HG03045 (cell line): Measurements from ENCODE around the gene FHIT.
"Not testable (repeated sequence)": the region's sequence is repeated elsewhere in the genome, so short reads cannot be mapped to it uniquely, and the experiment has no call there.

Experiments
- ATAC-seq: cut with Tn5 transposase; IDR thresholded peaks from one replicate; pipeline ENCODE4 v1.9.1; 2021; ENCODE audit warnings: mild to moderate bottlenecking, moderate library complexity; ENCODE audit not compliant: unreplicated experiment

Gene FHIT

GRCh38 chr3:61117045-61117898 lies 134.0 kb downstream of the FHIT start:
- no peak for ATAC-seq

GRCh38 chr3:61114316-61114953 lies 136.8 kb downstream of the FHIT start:
- no peak for ATAC-seq

GRCh38 chr3:61111825-61112224 lies 139.4 kb downstream of the FHIT start:
- ATAC-seq: no peak

- no peak for ATAC-seq
Observed at GRCh38 chr3:61110576-61110975, 140.7 kb downstream of the FHIT start.

- no peak for ATAC-seq
Observed at GRCh38 chr3:61108247-61109019, 142.8 kb downstream of the FHIT start.

- no peak for ATAC-seq
Observed at GRCh38 chr3:61094608-61095007, 156.6 kb downstream of the FHIT start.

GRCh38 chr3:61093364-61093763 lies 157.9 kb downstream of the FHIT start:
- no peak for ATAC-seq

GRCh38 chr3:61092870-61093269 lies 158.4 kb downstream of the FHIT start:
- no peak for ATAC-seq

GRCh38 chr3:61090389-61091169 lies 160.7 kb downstream of the FHIT start:
- no peak for ATAC-seq

- no peak for ATAC-seq
Observed at GRCh38 chr3:61087465-61087864, 163.8 kb downstream of the FHIT start.

GRCh38 chr3:61081554-61081953 lies 169.7 kb downstream of the FHIT start:
- no peak for ATAC-seq

- no peak for ATAC-seq
Observed at GRCh38 chr3:61080737-61081445, 170.4 kb downstream of the FHIT start.

GRCh38 chr3:61078048-61078752 lies 173.1 kb downstream of the FHIT start:
- no peak for ATAC-seq

- no peak for ATAC-seq
Observed at GRCh38 chr3:61077551-61077950, 173.7 kb downstream of the FHIT start.

- no peak for ATAC-seq
Observed at GRCh38 chr3:61074783-61075182, 176.5 kb downstream of the FHIT start.

- ATAC-seq: no peak
Observed at GRCh38 chr3:61073566-61074165, 177.6 kb downstream of the FHIT start.

GRCh38 chr3:61068084-61068483 lies 183.2 kb downstream of the FHIT start:
- no peak for ATAC-seq

GRCh38 chr3:61066800-61067199 lies 184.5 kb downstream of the FHIT start:
- ATAC-seq: no peak

GRCh38 chr3:61066222-61066621 lies 185.0 kb downstream of the FHIT start:
- not testable (repeated sequence) for ATAC-seq
